ENCODE measurements around the gene AGT.

The AGT gene

DNA sequence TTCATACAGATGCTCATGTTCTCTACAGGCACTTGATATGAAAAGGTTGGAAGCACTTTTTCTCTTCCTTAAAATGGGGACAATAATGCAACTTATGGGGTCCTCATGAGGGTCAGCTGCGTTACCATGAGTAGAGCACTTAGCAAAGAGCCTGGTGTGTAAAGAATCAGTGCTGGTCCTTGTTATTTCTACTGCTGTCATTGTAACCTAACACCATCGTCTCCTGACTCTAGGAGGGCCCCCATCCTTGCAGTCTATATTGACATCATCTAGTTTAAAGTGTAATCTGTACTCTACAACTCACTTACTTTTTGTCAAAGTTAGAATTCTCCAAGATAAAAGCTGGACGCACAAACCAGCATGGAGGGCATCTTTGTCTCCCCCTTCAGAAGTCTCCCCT lies 35.7 kb upstream of the AGT start:
- Histone ChIP-seq H3K9me3 (ENCODE audit: control insufficient read depth, insufficient read depth, low read length) (no peaks in the 10 kb centered on the region), H3K4me1 (ENCODE audit: insufficient read depth, low read length) (peaks cover 19% of the 10 kb centered on the region), H3K36me3 (ENCODE audit: insufficient read depth, low read length) (no peaks in the 10 kb centered on the region), H3K9ac (ENCODE audit: low read depth, low read length) (no peak overlapping the region)

DNA sequence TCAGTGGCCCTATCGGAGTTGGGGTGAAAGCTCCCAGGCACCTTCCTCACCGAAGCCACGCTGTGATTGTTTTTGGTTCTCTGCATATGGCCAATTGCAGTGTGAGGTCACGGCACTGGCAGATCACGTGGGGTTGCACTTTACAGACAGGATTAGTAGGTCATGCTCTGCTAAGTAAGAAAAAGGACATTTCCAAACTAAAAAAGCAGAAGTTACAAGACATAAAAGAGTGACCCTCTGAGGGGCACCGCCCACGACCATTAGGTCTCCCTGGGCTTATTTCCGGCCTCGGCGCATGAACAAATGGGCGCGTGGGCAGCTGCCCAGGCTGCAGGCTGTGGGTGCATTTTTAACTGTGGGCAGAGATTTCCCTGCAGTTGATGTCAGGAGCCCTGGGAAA lies 35.2 kb upstream of the AGT start:
- Histone ChIP-seq H3K9me3 (ENCODE audit: control insufficient read depth, insufficient read depth, low read length) (no peaks in the 10 kb centered on the region), H3K36me3 (ENCODE audit: insufficient read depth, low read length) (no peaks in the 10 kb centered on the region), H3K4me1 (ENCODE audit: insufficient read depth, low read length) (peaks cover 23% of the 10 kb centered on the region), H3K9ac (ENCODE audit: low read depth, low read length) (no peak overlapping the region)

GRCh38 chr1:230747890-230748800 lies 34.2 kb upstream of the AGT start:
- Histone ChIP-seq H3K9ac (ENCODE audit: low read depth, low read length) (no peak overlapping the region), H3K4me1 (ENCODE audit: insufficient read depth, low read length) (peaks cover 24% of the 10 kb centered on the region), H3K9me3 (ENCODE audit: control insufficient read depth, insufficient read depth, low read length) (no peaks in the 10 kb centered on the region), H3K36me3 (ENCODE audit: insufficient read depth, low read length) (no peaks in the 10 kb centered on the region)

DNA sequence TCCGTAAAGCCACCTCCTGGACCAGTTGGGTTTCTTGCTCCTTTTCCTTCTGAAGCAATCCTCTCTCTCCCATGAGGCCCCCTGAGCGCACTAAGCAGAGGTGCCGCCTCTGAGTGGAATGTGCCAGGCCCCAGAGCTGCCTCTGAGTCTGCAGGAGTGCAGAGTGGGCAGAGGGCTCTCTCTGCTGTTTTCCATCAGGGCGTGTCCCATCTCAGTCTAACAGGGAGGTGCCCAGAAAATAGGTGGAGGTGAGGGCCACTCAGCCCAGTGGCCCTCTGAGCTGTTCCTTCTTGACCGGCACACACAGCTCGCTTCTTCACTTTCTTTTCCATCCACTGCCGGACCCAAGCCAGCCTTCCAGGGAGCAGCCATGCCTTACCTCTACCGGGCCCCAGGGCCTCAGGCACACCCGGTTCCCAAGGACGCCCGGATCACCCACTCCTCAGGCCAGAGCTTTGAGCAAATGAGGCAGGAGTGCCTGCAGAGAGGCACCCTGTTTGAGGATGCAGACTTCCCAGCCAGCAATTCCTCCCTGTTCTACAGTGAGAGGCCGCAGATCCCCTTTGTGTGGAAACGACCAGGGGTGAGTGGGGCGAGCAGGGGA lies 33.3 kb upstream of the AGT start, which contains the start of gene CAPN9:
Gene CAPN9, plus strand, starts transcription at position 262 of the 604 bp plus-strand sequence. Its CDS starts 109 bp downstream, at position 371.
- Histone ChIP-seq H3K9ac (ENCODE audit: low read depth, low read length) (no peak within 1 kb of the TSS), H3K4me1 (ENCODE audit: insufficient read depth, low read length) (peaks cover 17% of the 10 kb centered on the region), H3K9me3 (ENCODE audit: control insufficient read depth, insufficient read depth, low read length) (no peaks in the 10 kb centered on the region), H3K36me3 (ENCODE audit: insufficient read depth, low read length) (no peaks in the 10 kb centered on the region)

DNA sequence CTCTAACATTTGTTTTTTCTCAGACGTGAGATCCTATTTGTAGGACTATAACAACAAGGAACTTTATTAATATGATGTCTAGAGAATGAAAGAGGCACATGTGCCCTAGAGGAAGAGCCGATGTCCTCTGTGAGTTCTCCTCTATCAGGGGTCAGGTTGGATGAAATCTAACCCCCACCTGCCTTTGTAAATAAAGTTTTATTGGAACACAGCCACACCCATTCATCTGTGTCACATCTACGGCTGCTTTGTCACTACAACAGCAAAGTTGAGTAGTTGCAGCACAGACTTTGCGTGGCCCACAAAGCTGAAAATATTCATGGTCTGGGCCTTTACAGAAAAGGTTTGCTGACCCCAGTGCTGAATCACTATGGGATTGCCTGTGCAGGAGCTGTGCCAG lies 32.7 kb upstream of the AGT start:
- Histone ChIP-seq H3K9ac (ENCODE audit: low read depth, low read length) (no peak overlapping the region), H3K36me3 (ENCODE audit: insufficient read depth, low read length) (no peaks in the 10 kb centered on the region), H3K9me3 (ENCODE audit: control insufficient read depth, insufficient read depth, low read length) (no peaks in the 10 kb centered on the region), H3K4me1 (ENCODE audit: insufficient read depth, low read length) (peaks cover 12% of the 10 kb centered on the region)

DNA sequence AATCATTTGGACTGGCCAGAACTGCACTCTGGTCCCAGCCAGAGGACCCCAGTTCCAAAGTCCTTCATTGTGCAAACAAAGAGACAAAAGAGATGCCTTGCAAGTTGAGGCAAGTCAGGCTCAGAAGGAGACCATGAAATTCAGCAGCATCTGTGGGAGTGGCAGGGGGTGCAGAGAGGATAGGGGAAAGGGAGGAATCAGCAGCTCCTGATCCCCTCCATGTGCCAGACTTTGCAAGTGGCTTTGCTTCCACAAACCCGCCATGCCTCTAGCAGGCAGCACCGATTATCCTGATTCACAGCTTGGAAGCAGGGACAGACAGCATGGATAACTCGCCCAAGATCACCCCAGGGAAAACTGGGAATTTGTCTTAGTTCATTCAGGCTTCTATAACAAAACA lies 31.1 kb upstream of the AGT start:
- Histone ChIP-seq H3K36me3 (ENCODE audit: insufficient read depth, low read length) (no peaks in the 10 kb centered on the region), H3K9ac (ENCODE audit: low read depth, low read length) (no peak overlapping the region), H3K4me1 (ENCODE audit: insufficient read depth, low read length) (peaks cover 5% of the 10 kb centered on the region), H3K9me3 (ENCODE audit: control insufficient read depth, insufficient read depth, low read length) (no peaks in the 10 kb centered on the region)

DNA sequence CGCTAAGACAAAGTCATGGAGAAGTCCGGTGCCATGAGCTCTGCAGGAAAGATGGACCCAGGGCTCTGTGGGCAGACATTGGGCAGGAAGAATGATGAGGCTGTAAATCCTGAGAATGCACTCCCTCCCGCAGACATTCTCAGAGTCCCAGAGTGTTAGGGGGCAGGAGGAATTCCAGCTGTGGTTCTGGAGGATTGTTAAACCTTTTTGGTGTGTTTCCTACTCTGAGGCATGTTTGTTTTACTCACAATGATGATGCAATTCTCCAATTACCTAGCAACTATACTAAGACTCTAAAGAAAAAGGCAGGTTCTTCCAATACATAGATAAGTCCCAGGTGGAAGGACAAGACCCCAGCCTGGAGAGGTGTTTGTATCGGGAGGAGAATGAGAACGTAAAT lies 30.5 kb upstream of the AGT start:
- H3K4me1 ChIP-seq (ENCODE audit: insufficient read depth, low read length): peaks cover 5% of the 10 kb centered on the region
- no peak overlapping the region for H3K9ac ChIP-seq (ENCODE audit: low read depth, low read length)
- no peaks in the 10 kb centered on the region for H3K36me3 ChIP-seq (ENCODE audit: insufficient read depth, low read length)
- no peaks in the 10 kb centered on the region for H3K9me3 ChIP-seq (ENCODE audit: control insufficient read depth, insufficient read depth, low read length)

- Histone ChIP-seq H3K4me1 (ENCODE audit: insufficient read depth, low read length) (peaks cover 5% of the 10 kb centered on the region), H3K9me3 (ENCODE audit: control insufficient read depth, insufficient read depth, low read length) (no peaks in the 10 kb centered on the region), H3K36me3 (ENCODE audit: insufficient read depth, low read length) (no peaks in the 10 kb centered on the region), H3K9ac (ENCODE audit: low read depth, low read length) (no peak overlapping the region)
Observed at GRCh38 chr1:230743899-230744298, 30.0 kb upstream of the AGT start.

GRCh38 chr1:230739564-230740290 lies 25.8 kb upstream of the AGT start:
- peaks cover 5% of the 10 kb centered on the region for H3K4me1 ChIP-seq (ENCODE audit: insufficient read depth, low read length)
- H3K36me3 ChIP-seq (ENCODE audit: insufficient read depth, low read length): no peaks in the 10 kb centered on the region
- H3K9me3 ChIP-seq (ENCODE audit: control insufficient read depth, insufficient read depth, low read length): no peaks in the 10 kb centered on the region
- no peak overlapping the region for H3K9ac ChIP-seq (ENCODE audit: low read depth, low read length)

- H3K36me3 ChIP-seq (ENCODE audit: insufficient read depth, low read length): no peaks in the 10 kb centered on the region
- H3K9ac ChIP-seq (ENCODE audit: low read depth, low read length): no peak overlapping the region
- H3K4me1 ChIP-seq (ENCODE audit: insufficient read depth, low read length): no peaks in the 10 kb centered on the region
- H3K9me3 ChIP-seq (ENCODE audit: control insufficient read depth, insufficient read depth, low read length): no peaks in the 10 kb centered on the region
Observed at GRCh38 chr1:230737622-230738262, 23.8 kb upstream of the AGT start.

DNA sequence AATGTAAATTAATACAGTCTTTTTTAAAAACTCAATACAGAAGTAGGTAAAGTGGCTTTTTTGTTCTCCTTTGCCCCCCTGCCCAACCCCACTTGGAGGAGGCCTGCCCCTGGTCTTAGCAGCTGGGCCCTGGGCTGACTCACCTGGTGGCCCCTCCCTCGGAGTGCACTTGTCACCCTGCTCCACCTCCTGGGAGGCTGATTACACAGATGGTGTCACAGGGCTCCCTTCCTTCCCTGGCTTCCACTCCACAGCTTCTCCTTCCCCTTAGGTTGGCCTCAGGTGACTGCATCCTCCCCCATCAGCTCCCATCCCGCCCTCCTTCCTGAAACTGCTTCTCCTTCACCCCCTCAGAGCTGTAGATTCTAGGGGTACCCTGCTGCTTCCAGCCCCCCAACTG lies 21.5 kb upstream of the AGT start:
- Histone ChIP-seq H3K4me1 (ENCODE audit: insufficient read depth, low read length) (no peaks in the 10 kb centered on the region), H3K9me3 (ENCODE audit: control insufficient read depth, insufficient read depth, low read length) (no peaks in the 10 kb centered on the region), H3K36me3 (ENCODE audit: insufficient read depth, low read length) (no peaks in the 10 kb centered on the region; the same call in 1 of the 2 replicates), H3K9ac (ENCODE audit: low read depth, low read length) (no peak overlapping the region)

DNA sequence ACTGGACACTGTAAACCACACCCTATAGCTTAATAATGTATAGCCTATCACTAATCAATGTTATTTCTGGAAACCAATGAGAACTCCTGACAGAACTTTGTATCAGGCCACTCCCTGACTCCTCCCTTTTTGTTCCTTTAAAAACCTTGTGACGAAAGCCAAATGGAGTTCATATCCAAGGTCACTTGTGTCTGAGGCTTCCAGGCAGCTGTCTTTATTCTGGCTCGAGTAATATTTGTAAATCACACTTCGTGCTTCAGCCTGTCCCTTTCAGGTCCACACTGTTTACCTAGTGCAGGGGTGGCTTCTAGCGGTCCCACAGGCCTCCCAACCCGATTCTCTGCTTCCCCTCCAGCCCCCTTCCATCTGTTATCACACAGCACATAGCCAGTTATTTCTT lies 17.1 kb upstream of the AGT start:
- Histone ChIP-seq H3K4me1 (ENCODE audit: insufficient read depth, low read length) (peaks cover 12% of the 10 kb centered on the region; the same call in 1 of the 2 replicates), H3K36me3 (ENCODE audit: insufficient read depth, low read length) (no peaks in the 10 kb centered on the region; the same call in 1 of the 2 replicates), H3K9me3 (ENCODE audit: control insufficient read depth, insufficient read depth, low read length) (no peaks in the 10 kb centered on the region), H3K9ac (ENCODE audit: low read depth, low read length) (no peak overlapping the region)

DNA sequence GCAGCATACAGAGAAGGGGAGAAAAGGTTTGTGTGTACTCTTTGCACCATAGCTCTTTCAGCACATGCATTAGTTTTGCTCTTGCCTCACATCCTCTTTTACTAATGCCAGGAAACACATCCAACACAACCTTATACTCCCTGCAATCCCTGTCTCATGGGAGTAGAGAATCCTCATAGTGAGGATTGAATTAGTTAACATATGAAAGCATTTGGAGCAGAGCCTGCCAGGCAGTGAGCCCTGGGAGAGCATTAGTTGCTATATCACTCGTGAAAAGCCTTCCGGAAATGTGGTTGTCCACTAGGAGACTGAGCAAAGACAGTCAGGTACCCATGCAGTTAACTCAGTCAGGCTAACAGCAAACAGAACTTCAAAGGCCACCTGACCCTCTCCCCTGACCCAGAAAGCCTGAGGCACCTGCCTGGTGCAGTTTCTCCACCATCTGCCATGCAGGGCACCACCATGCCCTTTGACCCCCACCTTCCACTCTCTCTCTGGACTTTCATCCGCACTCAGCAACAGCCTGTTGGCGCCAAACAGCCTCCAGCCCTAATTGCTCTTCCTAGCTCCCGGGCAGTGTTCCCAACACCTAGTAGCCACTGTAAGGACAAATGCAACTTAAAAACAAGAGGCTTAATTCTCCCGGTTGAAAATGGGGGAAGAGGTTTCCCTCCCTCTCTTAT lies 14.9 kb upstream of the AGT start:
- H3K4me1 ChIP-seq (ENCODE audit: insufficient read depth, low read length): peaks cover 12% of the 10 kb centered on the region; the same call in 1 of the 2 replicates
- H3K9ac ChIP-seq (ENCODE audit: low read depth, low read length): no peak overlapping the region
- H3K9me3 ChIP-seq (ENCODE audit: control insufficient read depth, insufficient read depth, low read length): no peaks in the 10 kb centered on the region
- H3K36me3 ChIP-seq (ENCODE audit: insufficient read depth, low read length): no peaks in the 10 kb centered on the region; the same call in 1 of the 2 replicates

Measured in ES-I3 (cell line).